Muscle layer of duodenum (tissue), 2 donors: ENCODE data around the gene ARVCF.

ENCODE experiments used
- H3K27ac ChIP-seq: one replicate; pipeline ENCODE4 v1.7.0; 2013; ENCODE audit warnings: mild to moderate bottlenecking, low read length
- H3K27me3 ChIP-seq: one replicate; pipeline ENCODE4 v1.7.0; 2013; ENCODE audit warnings: low read depth, mild to moderate bottlenecking, control low read depth, low read length
- H3K36me3 ChIP-seq, 2 donors: one replicate each; pipeline ENCODE4 v1.7.0; 2013; ENCODE audit warnings: low read length in 2 of 2, control low read depth in 1 of 2, mild to moderate bottlenecking in 1 of 2; ENCODE audit not compliant: insufficient read depth in 2 of 2, control insufficient read depth in 1 of 2
- H3K4me1 ChIP-seq, 2 donors: one replicate each; pipeline ENCODE4 v1.7.0; 2013; ENCODE audit warnings: low read length in 2 of 2, mild to moderate bottlenecking in 2 of 2, control low read depth in 1 of 2, moderate library complexity in 1 of 2; ENCODE audit not compliant: insufficient read depth in 2 of 2, control insufficient read depth in 1 of 2
- H3K4me3 ChIP-seq, 2 donors: one replicate each; pipeline ENCODE4 v1.7.0; 2013; ENCODE audit warnings: low read length in 2 of 2, low read depth in 1 of 2, mild to moderate bottlenecking in 1 of 2
- H3K9me3 ChIP-seq, 2 donors: one replicate each; pipeline ENCODE4 v1.7.0; 2013; ENCODE audit warnings: low read length in 2 of 2, control low read depth in 1 of 2, mild to moderate bottlenecking in 1 of 2; ENCODE audit not compliant: control insufficient read depth in 1 of 2
- donor health status: healthy.

Gene ARVCF

DNA sequence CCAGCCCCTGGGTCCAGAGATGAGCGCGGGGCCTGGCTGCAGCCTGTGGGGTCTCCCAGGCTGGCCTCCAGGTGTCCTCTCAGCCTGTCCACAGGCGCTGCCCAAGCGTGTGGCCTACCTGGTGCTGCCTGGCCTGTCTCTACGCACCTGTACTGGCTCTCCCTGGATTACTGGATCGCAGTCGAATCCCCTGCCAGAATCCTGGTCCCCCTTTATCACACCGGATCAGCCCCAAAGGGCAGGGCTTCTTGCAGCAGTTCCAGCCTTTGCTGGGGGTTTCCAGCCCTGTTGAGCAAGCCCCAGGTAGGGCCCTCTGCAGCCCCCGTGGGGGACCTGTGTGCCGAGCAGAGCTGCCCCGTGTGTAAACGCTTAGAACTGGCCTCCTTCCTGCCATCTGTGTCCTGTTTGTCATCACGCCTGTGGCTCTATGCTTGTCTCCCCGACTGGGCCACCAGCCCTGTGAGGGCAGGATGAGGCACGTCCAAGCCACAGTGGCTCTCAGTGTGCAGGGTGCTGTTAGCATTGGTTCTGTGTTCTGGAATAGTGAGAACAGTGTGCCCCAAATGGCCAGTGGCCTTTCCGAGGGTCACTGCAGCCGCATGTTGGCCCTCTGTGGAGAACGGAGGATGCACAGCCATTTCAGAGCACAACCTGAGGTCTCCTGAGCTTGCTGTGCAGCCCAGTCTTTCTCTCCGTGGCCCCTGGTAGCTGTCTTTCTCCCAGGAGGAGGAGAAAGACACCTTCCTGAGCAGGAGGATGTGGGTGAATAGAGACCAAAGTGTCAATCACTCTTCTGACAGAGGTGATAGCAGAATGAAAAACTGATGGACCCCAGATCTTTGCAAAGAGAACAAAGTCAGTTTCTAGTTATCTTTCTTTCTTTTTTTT lies 61.1 kb downstream of the ARVCF start:
- Histone ChIP-seq H3K27me3 (no peaks in the 10 kb centered on the region), H3K36me3 (no peaks in the 10 kb centered on the region), H3K27ac (no peak overlapping the region), H3K9me3 (no peaks in the 10 kb centered on the region), H3K4me3 (no peak overlapping the region), H3K4me1 (peaks cover 5 to 34% of the 10 kb centered on the region in 2 donors)

GRCh38 chr22:19951346-19951745 lies 65.3 kb downstream of the ARVCF start:
- Histone ChIP-seq H3K9me3 (no peaks in the 10 kb centered on the region), H3K4me3 (no peak overlapping the region), H3K27ac (no peak overlapping the region), H3K27me3 (no peaks in the 10 kb centered on the region), H3K36me3 (no peaks in the 10 kb centered on the region), H3K4me1 (peaks cover 0 to 16% of the 10 kb centered on the region in 2 donors)

DNA sequence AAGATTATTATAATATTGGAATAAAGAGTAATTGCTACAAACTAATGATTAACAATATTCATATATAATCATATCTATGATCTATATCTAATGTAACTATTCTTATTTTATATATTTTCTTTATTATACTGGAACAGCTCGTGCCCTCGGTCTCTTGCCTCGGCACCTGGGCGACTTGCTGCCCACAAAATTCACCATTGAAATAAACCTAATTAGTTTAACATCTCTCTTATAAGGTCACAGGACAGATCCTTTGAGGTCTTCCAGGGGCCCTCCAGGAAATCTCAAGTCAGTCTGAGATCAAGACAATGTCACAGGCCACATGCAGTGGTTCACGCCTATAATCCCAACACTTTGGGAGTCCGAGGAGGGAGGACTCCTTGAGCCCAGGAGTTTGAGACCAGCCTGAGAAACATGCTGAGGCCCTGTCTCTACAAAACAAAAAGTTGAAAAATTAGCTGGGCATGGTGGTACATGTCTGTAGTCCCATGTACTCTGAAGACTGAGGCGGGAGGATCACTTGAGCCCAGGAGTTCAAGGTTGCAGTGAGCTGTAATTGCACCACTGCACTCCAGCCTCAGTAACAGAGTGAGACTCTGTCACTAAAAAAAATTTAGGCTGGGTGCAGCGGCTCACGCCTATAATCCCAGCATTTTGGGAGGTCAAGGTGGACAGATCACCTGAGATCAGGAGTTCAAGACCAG lies 68.4 kb downstream of the ARVCF start:
- Histone ChIP-seq H3K4me1 (peaks cover 4 to 13% of the 10 kb centered on the region in 2 donors), H3K36me3 (no peaks in the 10 kb centered on the region), H3K9me3 (no peaks in the 10 kb centered on the region), H3K4me3 (no peak overlapping the region), H3K27me3 (no peaks in the 10 kb centered on the region), H3K27ac (no peak overlapping the region)

- H3K36me3 ChIP-seq, result peaks cover 0 to 13% of the 10 kb centered on the region in 2 donors
- H3K4me3 ChIP-seq, result peak overlapping the region; percentile 76 to 96
- no peaks in the 10 kb centered on the region for H3K9me3 ChIP-seq
- peak overlapping the region; percentile 96 for H3K27ac ChIP-seq
- no peaks in the 10 kb centered on the region for H3K27me3 ChIP-seq
- H3K4me1 ChIP-seq, result peaks cover 14 to 28% of the 10 kb centered on the region in 2 donors
Observed at GRCh38 chr22:19943082-19944026, 73.3 kb downstream of the ARVCF start.

DNA sequence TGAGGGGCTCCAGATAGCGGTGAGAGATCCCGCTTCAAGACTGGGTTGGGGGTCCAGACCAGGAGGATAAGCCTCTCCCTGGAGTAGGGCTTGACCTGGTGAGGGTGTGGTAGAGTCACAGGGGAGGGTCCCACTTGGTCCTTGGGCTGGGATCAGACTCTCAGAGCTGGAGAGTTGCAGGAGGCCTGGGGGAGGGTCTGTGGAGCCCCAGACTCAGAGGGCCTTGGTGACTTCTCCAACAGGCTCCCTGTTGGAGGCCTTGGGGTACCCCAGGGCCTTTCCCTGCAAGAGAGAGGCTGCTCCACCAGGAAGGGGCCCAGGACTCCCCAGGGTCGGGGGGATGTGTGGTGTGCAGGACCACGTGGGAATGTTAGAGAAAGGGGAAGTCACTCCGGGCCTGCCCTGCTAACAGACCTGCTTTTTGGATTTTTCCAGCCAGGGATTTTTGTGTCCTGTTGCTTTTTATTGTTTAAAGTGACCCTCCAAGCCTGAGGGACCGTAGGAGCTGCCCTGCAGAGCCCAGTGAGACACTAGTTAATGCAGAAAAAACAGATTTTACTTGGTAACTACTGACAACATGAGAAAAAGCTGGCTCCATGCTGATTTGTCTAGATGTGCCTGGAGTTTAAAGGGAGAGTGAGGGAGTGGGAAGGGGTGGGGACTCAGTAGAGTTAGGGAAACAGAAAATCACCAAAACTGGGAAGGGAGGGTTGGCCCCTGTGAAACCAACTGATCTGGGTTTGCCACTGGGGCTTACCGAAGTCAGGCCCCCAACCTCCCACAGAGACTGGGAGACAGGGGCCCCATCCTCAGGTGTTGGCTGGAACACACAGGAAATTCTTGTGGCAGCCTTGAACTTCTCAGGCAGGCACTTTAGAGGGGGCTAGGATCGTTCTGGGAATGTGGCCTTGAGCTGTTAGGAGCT lies 74.2 kb downstream of the ARVCF start:
- H3K9me3 ChIP-seq, result no peaks in the 10 kb centered on the region
- peak overlapping the region; percentile 76 to 96 for H3K4me3 ChIP-seq
- H3K27ac ChIP-seq, result peak overlapping the region; percentile 96
- H3K4me1 ChIP-seq, result peaks cover 14 to 28% of the 10 kb centered on the region in 2 donors
- no peaks in the 10 kb centered on the region for H3K27me3 ChIP-seq
- peaks cover 0 to 15% of the 10 kb centered on the region in 2 donors for H3K36me3 ChIP-seq

DNA sequence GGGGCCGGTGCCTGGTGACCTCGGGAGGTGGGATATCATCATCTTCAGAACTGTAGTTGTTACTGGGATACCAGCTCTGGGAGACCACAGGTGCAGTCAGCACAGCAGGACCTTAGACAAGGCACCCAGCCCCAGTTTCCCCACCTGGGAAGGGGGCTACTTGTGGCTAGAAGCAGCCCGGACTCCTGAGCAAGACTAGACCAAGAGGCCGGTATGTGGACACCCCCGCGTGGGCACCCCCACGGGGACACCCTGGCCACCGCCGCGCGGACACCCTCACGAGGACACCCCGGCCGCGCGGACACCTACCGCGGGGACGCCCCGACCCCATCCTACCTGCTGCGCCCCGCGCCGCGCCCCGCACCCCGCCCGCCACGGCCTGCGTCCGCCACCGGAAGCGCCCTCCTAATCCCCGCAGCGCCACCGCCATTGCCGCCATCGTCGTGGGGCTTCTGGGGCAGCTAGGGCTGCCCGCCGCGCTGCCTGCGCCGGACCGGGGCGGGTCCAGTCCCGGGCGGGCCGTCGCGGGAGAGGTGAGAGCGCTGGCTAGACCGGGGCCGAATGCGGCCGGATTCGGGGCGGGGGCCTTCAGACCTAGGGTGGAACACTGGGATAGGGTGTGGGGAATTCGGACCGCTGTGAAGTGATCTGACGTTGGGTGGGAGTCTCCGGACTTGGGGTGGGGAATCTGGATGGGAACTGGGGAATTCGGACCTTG lies 75.1 kb downstream of the ARVCF start, which contains the start of the genes COMT and TXNRD2:
Gene COMT (plus strand): TSS at position 408 of the 718 bp plus-strand sequence. CDS start 20,755 bp downstream, outside the sequence.
Gene TXNRD2 (minus strand): TSS at position 454 of the 718 bp plus-strand sequence. CDS start 15 bp downstream, at position 439.
- Histone ChIP-seq H3K36me3 (peaks cover 0 to 19% of the 10 kb centered on the region in 2 donors), H3K4me3 (peak within 1 kb of the TSS; percentile 76 to 96), H3K27me3 (no peaks in the 10 kb centered on the region), H3K9me3 (no peaks in the 10 kb centered on the region), H3K27ac (peak within 1 kb of the TSS; percentile 96), H3K4me1 (peaks cover 14 to 28% of the 10 kb centered on the region in 2 donors)

GRCh38 chr22:19940536-19941364 lies 75.9 kb downstream of the ARVCF start:
- Histone ChIP-seq H3K27me3 (no peaks in the 10 kb centered on the region), H3K27ac (peak overlapping the region; percentile 69), H3K4me1 (peaks cover 14 to 28% of the 10 kb centered on the region in 2 donors)

DNA sequence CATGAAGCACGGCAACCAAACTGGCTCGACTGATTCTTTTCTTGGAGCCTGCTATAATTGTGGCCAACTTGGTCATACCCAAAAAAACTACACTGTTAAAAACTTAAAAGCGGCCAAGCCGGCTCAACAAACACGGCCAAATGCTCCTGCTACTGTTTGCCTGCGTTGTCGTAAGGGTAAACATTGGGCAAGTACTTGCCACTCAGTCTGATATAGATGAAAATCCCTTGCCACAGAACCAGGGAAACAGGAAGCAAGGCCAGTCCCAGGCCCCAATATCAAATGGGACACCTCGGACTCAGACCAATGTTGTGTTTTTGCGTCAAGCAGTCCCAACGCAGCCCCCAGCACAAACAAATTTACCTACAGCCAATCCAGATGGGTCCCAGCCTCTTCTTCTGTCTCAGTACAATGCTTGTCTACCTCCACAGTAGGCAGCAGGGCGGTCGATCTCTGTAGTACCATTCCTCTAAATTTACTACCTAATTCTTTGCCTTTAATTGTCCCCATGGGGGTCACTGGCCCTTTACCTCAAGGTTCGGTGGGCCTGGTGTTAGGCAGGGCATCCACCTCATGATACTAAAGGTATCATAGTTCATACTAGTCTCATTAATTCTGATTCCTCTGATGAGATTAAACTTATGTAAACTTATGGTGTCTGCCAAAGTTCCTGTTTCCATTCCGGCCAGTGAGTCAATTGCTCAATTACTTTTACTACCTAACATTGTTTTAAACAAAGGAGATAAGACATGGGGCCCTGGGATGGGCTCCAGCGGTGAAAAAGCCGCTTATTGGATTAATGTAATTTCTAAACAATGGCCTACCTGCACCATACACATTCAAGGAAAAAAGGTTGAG lies 78.8 kb downstream of the ARVCF start:
- Histone ChIP-seq H3K27me3 (no peaks in the 10 kb centered on the region), H3K4me1 (peaks cover 7 to 15% of the 10 kb centered on the region in 2 donors), H3K9me3 (no peaks in the 10 kb centered on the region), H3K27ac (no peak overlapping the region), H3K36me3 (peaks cover 0 to 16% of the 10 kb centered on the region in 2 donors), H3K4me3 (no peak overlapping the region)

More at GRCh38 chr22:19940536-19941364, 75.9 kb downstream of the ARVCF start:
- peak overlapping the region; percentile 76 to 96 for H3K4me3 ChIP-seq
- H3K9me3 ChIP-seq, result no peaks in the 10 kb centered on the region
- H3K36me3 ChIP-seq, result peaks cover 0 to 19% of the 10 kb centered on the region in 2 donors
